Spleen (tissue), 11 donors: Measurements from ENCODE around the gene SYNC. TPM values are rescaled to one million over a fixed set of nuclear protein-coding genes. Genes with fewer than 3 reads are reported as not detected.

Experiments
- DNase-seq: peaks from one replicate; pipeline ENCODE4 v3.0.0-alpha.2; 2020
- H3K27ac ChIP-seq, 8 donors: fragments of 200-600 bp; sonication (generic) in 7 of 8; 1 replicate in 4 of 8; 2 replicates in 4 of 8; pipeline versions ENCODE4 v1.5.0 to v1.8.0; 2016 to 2021; ENCODE audit warnings: inconsistent platforms in 4 of 8, mild to moderate bottlenecking in 4 of 8, moderate library complexity in 1 of 8
- H3K27me3 ChIP-seq, 7 donors: fragments of 200-600 bp; sonication (generic) in 6 of 7; replicated peaks in 1 of 7; 1 replicate in 4 of 7; 2 replicates in 3 of 7; pipeline versions ENCODE4 v1.5.0 to v1.8.0; 2016 to 2021; ENCODE audit warnings: inconsistent platforms in 3 of 7, mild to moderate bottlenecking in 1 of 7
- H3K36me3 ChIP-seq, 6 donors: fragments of 200-600 bp; sonication (generic) in 5 of 6; 1 replicate in 4 of 6; 2 replicates in 2 of 6; pipeline versions ENCODE4 v1.5.0 to v1.8.0; 2016 to 2021; ENCODE audit warnings: inconsistent platforms in 2 of 6
- H3K4me1 ChIP-seq, 6 donors: fragments of 200-600 bp; sonication (generic) in 5 of 6; 1 replicate in 3 of 6; 2 replicates in 3 of 6; pipeline versions ENCODE4 v1.5.0 to v1.8.0; 2016 to 2021; ENCODE audit warnings: inconsistent platforms in 3 of 6
- H3K4me3 ChIP-seq, 8 donors: fragments of 200-600 bp; sonication (generic) in 7 of 8; 1 replicate in 4 of 8; 2 replicates in 4 of 8; pipeline versions ENCODE4 v1.5.0 to v1.8.0; 2016 to 2021; ENCODE audit warnings: inconsistent platforms in 4 of 8, mild to moderate bottlenecking in 4 of 8, moderate library complexity in 2 of 8
- H3K9me3 ChIP-seq, 8 donors: fragments of 200-600 bp; sonication (generic) in 7 of 8; 1 replicate in 4 of 8; 2 replicates in 4 of 8; pipeline versions ENCODE4 v1.5.0 to v1.8.0; 2016 to 2021; ENCODE audit warnings: inconsistent platforms in 4 of 8
- POLR2A ChIP-seq, 3 donors: fragments of 450-650 bp; IDR thresholded peaks; one replicate each; pipeline ENCODE4 v1.5.1; 2017; ENCODE audit warnings: antibody characterized with exemption in 3 of 3, mild to moderate bottlenecking in 1 of 3
- POLR2AphosphoS5 ChIP-seq, 3 donors: sonication (generic); formaldehyde crosslinking; IDR thresholded peaks; one replicate each; pipeline ENCODE4 v1.5.1; 2017; ENCODE audit warnings: antibody characterized with exemption in 3 of 3
- WGBS, 5 donors: extraction: QIAGEN DNeasy Blood & Tissue Kit in 3 of 5; methylation state at CpG; one replicate each; pipeline versions ENCODE4 v1.1.5 to v1.1.7; 2013 to 2018; 5-methylcytosine and 5-hydroxymethylcytosine counted together
- intact Hi-C: fragments of 100-400 bp; cut with DNase I; formaldehyde crosslinking; loops from one replicate; pipeline ENCODE4 v1.15.0; 2023; ENCODE audit warnings: low total_unique reads
- polyA plus RNA-seq, 3 donors: library from polyadenylated mRNA; stranded (reverse); fragments of 200-250 nt; gene quantifications; one replicate each; pipeline ENCODE4 v1.2.1, GENCODE V29; 2013
- total RNA-seq, 7 donors: library from RNA; depleted of rRNA in 3 of 7; stranded (reverse); fragments of >200 nt in 3 of 7; fragmentation: NEBNext Ultra II Directional in 4 of 7; extraction: Animal tissue kit (Norgen Biotek cat#: 25700) in 4 of 7; gene quantifications; one replicate each; pipeline versions ENCODE4 v1.1.0 to v1.2.1, GENCODE V29; 2016 to 2021
- TF ChIP-seq, protein P1 (sequence below), 11 experiments: fragments of 200-600 bp in 7 of 11; fragments of 450-650 bp in 4 of 11; sonication (generic) in 4 of 11; IDR thresholded peaks in 8 of 11; conservative IDR thresholded peaks in 3 of 11; 1 replicate in 7 of 11; 2 replicates in 4 of 11; pipeline versions ENCODE4 v1.4.0 to v1.8.0; 2016 to 2021; ENCODE audit warnings: antibody characterized with exemption in 11 of 11, inconsistent platforms in 4 of 11, mild to moderate bottlenecking in 1 of 11
- donor health status: healthy with polysubstance abuse.
- donor health status: DM: no; HTN: no; CAD: no; lungs with moderate emphysema.
- donor health status: DM: no; HTN: no; CAD: no.
- donor health status: Bipolar disorder and iron deficiency.
- donor health status: healthy.
- donor health status: DM: no; HTN: no; CAD: no.
- donor health status: DM: yes; HTN: yes; CAD: no.

The SYNC gene
- total and polyA plus RNA-seq, 10 donors: 1.2 to 9.2 (median 5.6) TPM

DNA sequence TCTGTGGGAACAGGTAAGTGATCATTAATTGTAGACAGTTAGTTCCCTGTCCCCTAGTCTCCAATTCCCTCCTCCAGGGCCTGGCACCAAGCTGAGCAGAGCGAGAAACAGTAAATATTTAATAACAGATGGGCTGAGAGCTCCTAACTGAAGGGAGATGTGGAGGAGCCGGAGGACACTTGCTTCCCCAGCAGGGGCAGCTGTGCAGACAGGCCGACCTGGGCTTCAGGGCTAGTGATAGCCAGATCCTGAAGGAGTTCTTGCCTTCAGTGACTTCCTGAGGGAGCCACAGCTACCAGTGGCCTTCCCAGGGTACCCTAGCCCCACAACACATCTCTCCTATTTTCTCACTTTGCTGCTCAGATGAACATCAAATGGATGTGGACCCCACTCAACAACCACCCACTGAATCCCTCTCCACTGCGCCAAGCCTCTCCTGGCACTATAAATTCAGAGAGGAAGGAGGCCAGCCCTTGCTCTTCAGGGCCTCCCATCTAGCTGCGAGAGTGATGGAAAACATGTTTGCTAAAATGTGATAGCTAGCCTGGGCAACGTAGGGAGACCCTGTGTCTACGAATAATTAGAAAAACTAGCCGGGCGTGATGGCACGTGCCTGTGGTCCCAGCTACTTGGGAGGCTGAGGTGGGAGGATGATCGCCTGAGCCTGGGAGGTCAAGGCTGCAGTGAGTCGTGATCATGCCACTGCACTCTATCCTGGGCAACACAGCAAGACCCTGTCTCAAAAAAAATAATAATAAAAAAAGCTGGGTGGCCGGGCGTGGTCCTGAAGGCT, 26.9 kb upstream of the SYNC start:
- Histone ChIP-seq H3K27me3 (peaks cover 0 to 9% (median 0%) of the 10 kb centered on the region in 7 donors), H3K36me3 (no peaks in the 10 kb centered on the region), H3K27ac (no peak overlapping the region), H3K9me3 (no peaks in the 10 kb centered on the region), H3K4me1 (peaks cover 0 to 13% (median 8%) of the 10 kb centered on the region in 6 donors), H3K4me3 (no peak overlapping the region)
- WGBS, 5 donors: 80 to 90% (median 86%) methylated on average over 14 of the region's 14 CpGs
- no peak for DNase-seq
- TF ChIP-seq POLR2A (IDR thresholded peaks at IDR 0.05) (no peak), POLR2AphosphoS5 (IDR thresholded peaks at IDR 0.05) (no peak)
- intact Hi-C loops: no loop called here

- no peak for DNase-seq
- Histone ChIP-seq H3K36me3 (no peaks in the 10 kb centered on the region), H3K27ac (no peak overlapping the region), H3K4me1 (peaks cover 0 to 14% (median 9%) of the 10 kb centered on the region in 6 donors), H3K27me3 (peaks cover 0 to 9% (median 0%) of the 10 kb centered on the region in 7 donors), H3K4me3 (no peak overlapping the region), H3K9me3 (no peaks in the 10 kb centered on the region)
- TF ChIP-seq POLR2A (IDR thresholded peaks at IDR 0.05): no peak
- TF ChIP-seq, protein P1, sequence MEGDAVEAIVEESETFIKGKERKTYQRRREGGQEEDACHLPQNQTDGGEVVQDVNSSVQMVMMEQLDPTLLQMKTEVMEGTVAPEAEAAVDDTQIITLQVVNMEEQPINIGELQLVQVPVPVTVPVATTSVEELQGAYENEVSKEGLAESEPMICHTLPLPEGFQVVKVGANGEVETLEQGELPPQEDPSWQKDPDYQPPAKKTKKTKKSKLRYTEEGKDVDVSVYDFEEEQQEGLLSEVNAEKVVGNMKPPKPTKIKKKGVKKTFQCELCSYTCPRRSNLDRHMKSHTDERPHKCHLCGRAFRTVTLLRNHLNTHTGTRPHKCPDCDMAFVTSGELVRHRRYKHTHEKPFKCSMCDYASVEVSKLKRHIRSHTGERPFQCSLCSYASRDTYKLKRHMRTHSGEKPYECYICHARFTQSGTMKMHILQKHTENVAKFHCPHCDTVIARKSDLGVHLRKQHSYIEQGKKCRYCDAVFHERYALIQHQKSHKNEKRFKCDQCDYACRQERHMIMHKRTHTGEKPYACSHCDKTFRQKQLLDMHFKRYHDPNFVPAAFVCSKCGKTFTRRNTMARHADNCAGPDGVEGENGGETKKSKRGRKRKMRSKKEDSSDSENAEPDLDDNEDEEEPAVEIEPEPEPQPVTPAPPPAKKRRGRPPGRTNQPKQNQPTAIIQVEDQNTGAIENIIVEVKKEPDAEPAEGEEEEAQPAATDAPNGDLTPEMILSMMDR (IDR thresholded peaks at IDR 0.05 in 8 of 11, conservative IDR thresholded peaks at IDR 0.05 in 3 of 11): no peak
- no peak for TF ChIP-seq POLR2AphosphoS5 (IDR thresholded peaks at IDR 0.05)
- 89 to 97% (median 90%) methylated on average over 7 of the region's 7 CpGs for WGBS, 5 donors
- intact Hi-C loops: no loop called here
These were observed 26.0 kb upstream of the SYNC start for GRCh38 chr1:32728413-32729077.

- Histone ChIP-seq H3K9me3 (no peaks in the 10 kb centered on the region), H3K4me3 (no peak overlapping the region), H3K27ac (no peak overlapping the region), H3K27me3 (peaks cover 0 to 9% (median 0%) of the 10 kb centered on the region in 7 donors), H3K4me1 (peaks cover 0 to 14% (median 9%) of the 10 kb centered on the region in 6 donors), H3K36me3 (no peaks in the 10 kb centered on the region)
- 89 to 100% (median 97%) methylated on average over 1 of the region's 1 CpG for WGBS, 5 donors
- TF ChIP-seq POLR2A (IDR thresholded peaks at IDR 0.05) (no peak), POLR2AphosphoS5 (IDR thresholded peaks at IDR 0.05) (no peak)
- TF ChIP-seq, protein P1 (IDR thresholded peaks at IDR 0.05 in 8 of 11, conservative IDR thresholded peaks at IDR 0.05 in 3 of 11): no peak
- DNase-seq: no peak
- intact Hi-C loops: no loop called here
These were observed 25.3 kb upstream of the SYNC start for GRCh38 chr1:32727876-32728275.

DNA sequence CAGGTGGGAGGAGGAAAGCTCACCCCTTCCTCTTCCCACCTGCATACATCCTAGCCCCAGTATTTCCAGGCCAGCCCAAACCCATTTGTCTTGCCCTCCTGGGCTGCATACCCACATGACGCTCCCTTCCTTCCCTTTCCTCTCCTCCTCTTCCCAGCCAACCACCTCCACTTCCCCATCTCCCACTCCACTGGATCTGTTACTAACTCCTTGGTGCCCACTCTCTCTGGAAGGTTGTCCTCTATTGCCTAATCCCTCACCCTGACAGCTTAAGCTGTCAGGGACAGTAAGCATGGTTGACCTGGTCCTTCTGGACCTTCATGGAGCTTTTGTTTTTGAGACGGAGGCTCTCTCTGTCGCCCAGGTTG, 23.0 kb upstream of the SYNC start:
- Histone ChIP-seq H3K36me3 (no peaks in the 10 kb centered on the region), H3K4me1 (peaks cover 0 to 14% (median 9%) of the 10 kb centered on the region in 6 donors), H3K4me3 (no peak overlapping the region), H3K9me3 (no peaks in the 10 kb centered on the region), H3K27ac (no peak overlapping the region), H3K27me3 (peaks cover 0 to 9% (median 0%) of the 10 kb centered on the region in 7 donors)
- intact Hi-C loops: no loop called here
- 72 to 81% (median 76%) methylated on average over 3 of the region's 3 CpGs for WGBS, 5 donors
- TF ChIP-seq POLR2A (IDR thresholded peaks at IDR 0.05) (no peak), POLR2AphosphoS5 (IDR thresholded peaks at IDR 0.05) (no peak)
- TF ChIP-seq, protein P1 (IDR thresholded peaks at IDR 0.05 in 8 of 11, conservative IDR thresholded peaks at IDR 0.05 in 3 of 11): no peak
- DNase-seq: no peak
